ENCODE data around the gene ALPG. TPM values are rescaled to one million over a fixed set of nuclear protein-coding genes. Genes with fewer than 3 reads are reported as not detected.
A peak's percentile ranks its signal among the peaks of the same experiment; 100 is the strongest.
"Not testable (repeated sequence)": the region's sequence is repeated elsewhere in the genome, so short reads cannot be mapped to it uniquely, and the experiment has no call there.

Gene ALPG
- total RNA-seq = not detected

- Mint-ChIP-seq H3K36me3 (no peaks in the 10 kb centered on the region), H3K4me3 (no peak within 1 kb of the TSS), H3K27ac (no peak within 1 kb of the TSS), H3K4me1 (no peaks in the 10 kb centered on the region), H3K27me3 (peaks cover 11% of the 10 kb centered on the region), H3K9me3 (no peaks in the 10 kb centered on the region)
- DNase-seq = no peak
Observed at GRCh38 chr2:232406556-232407310, at the start of gene ALPG. TSS of gene ALPG (plus strand) at chr2:232406844. CDS start at chr2:232406895, 51 bp downstream.

DNA sequence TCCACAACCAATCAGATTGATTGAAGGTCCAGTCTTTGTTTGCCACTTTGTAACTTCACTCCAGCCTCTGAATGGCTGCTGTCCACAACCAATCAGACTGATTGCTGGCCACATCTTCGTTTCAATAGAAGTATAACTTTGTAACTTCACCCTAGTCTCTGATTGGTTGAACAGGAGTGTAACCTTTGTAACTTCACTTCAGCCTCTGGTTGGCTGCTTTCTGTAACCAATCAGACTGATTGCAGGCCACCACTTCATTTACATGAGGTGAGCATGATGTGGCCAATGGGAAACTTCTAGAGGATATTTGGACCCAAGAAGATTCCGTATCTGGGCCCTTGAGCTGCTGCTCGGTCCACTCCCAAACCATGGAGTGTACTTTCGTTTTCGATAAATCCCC is 45.0 kb upstream of the ALPG start:
- no peak overlapping the region for H3K4me3 Mint-ChIP-seq
- peaks cover 2% of the 10 kb centered on the region for H3K9me3 Mint-ChIP-seq
- peaks cover 16% of the 10 kb centered on the region for H3K4me1 Mint-ChIP-seq
- DNase-seq = no peak
- no peak overlapping the region for H3K27ac Mint-ChIP-seq
- H3K36me3 Mint-ChIP-seq = no peaks in the 10 kb centered on the region
- H3K27me3 Mint-ChIP-seq = no peaks in the 10 kb centered on the region

- no peak overlapping the region for H3K4me3 Mint-ChIP-seq
- no peak overlapping the region for H3K27ac Mint-ChIP-seq
- no peaks in the 10 kb centered on the region for H3K27me3 Mint-ChIP-seq
- peaks cover 2% of the 10 kb centered on the region for H3K9me3 Mint-ChIP-seq
- DNase-seq = no peak
- no peaks in the 10 kb centered on the region for H3K36me3 Mint-ChIP-seq
- peaks cover 16% of the 10 kb centered on the region for H3K4me1 Mint-ChIP-seq
Observed at GRCh38 chr2:232362174-232362900, 44.3 kb upstream of the ALPG start.

GRCh38 chr2:232363064-232363783 is 43.4 kb upstream of the ALPG start:
- not testable (repeated sequence) for H3K36me3 Mint-ChIP-seq, H3K9me3 Mint-ChIP-seq, H3K27me3 Mint-ChIP-seq, DNase-seq
- H3K4me1 Mint-ChIP-seq = peaks cover 16% of the 10 kb centered on the region
- peak overlapping the region; percentile 71 for H3K4me3 Mint-ChIP-seq
- H3K27ac Mint-ChIP-seq = peak overlapping the region; percentile 79

DNA sequence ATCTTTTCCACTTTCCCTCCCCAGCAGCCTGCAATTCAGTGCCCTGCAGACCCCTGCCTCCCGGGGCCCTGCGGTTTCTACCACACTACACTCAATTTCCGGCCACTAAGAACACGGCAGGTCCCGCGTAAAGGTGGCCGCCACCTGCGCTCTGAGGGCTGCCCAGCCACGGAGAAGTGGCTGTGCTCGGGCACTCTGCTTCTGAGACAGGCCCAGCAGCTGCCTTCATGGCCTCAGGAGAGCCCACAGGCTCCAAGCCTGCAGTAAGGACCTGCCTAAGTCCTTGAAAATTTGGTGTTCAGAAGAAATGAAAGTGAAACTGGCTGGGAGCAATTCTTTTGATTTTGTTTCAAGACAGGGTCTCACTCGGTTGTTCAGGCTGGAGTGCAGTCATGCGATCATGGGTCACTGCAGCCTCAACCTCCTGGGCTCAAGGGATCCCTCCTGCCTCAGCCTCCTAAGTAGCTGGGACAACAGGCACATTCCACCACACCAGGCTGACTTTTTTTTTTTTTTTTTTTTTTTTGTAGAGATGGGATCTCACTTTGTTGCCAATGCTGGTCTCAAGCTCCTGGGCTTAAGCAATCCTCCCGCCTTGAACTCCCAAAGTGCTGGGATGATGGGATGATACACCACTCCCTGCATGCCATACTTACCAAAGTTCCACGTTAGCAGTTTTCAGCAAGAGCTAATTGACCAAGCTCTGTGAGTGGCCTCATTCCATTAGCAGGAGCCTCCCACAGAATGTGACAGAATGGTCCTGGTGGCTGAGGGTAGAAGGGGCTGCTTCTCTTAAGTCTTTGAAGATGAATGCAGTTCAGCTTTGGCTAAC is 42.6 kb upstream of the ALPG start:
- Mint-ChIP-seq H3K4me3 (peak overlapping the region; percentile 71), H3K9me3 (peaks cover 2% of the 10 kb centered on the region), H3K4me1 (peaks cover 16% of the 10 kb centered on the region), H3K36me3 (no peaks in the 10 kb centered on the region), H3K27me3 (no peaks in the 10 kb centered on the region), H3K27ac (peak overlapping the region; percentile 79)
- DNase-seq = peak; percentile 44

DNA sequence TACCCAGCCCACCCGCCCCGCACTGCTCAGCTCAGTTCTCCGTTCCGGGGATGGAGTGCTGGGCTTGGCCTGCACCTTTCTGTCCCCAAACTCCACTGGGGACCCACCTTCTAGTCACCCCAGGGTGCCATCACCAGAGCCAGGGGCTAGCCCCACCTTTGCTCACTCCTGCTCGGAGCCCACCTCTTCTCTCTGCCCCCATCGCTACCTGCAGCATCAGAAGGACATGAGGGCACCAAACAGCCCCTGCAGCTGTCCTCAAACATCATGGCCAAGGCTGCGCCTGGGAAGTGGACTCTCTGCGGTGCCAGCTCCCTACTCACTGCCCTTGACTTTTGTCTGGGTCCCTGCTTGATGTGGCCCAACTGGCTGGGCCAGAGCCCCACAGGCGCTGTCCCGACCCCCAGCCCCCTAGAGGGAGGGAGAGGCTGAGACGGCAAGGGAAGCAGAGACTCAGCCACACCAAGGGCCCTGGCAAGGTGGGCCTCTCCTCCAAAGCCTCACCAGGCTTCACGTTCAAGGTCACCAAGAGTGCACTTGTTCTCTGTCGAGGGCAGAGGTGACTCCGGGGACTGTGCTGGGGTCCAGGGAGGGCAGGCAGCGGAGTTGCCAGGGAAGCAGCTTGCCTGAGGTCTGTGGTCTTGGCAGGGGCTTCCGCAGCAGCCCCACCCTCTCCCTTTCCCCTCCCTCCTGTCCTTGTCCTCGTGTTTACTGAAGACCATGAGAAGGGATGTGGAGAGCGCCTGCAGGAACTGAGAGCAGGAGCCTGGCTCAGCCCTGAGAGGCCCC is 41.6 kb upstream of the ALPG start:
- H3K4me1 Mint-ChIP-seq = peaks cover 16% of the 10 kb centered on the region
- H3K4me3 Mint-ChIP-seq, H3K27me3 Mint-ChIP-seq, H3K36me3 Mint-ChIP-seq, H3K9me3 Mint-ChIP-seq, DNase-seq, H3K27ac Mint-ChIP-seq: not testable (repeated sequence)

DNA sequence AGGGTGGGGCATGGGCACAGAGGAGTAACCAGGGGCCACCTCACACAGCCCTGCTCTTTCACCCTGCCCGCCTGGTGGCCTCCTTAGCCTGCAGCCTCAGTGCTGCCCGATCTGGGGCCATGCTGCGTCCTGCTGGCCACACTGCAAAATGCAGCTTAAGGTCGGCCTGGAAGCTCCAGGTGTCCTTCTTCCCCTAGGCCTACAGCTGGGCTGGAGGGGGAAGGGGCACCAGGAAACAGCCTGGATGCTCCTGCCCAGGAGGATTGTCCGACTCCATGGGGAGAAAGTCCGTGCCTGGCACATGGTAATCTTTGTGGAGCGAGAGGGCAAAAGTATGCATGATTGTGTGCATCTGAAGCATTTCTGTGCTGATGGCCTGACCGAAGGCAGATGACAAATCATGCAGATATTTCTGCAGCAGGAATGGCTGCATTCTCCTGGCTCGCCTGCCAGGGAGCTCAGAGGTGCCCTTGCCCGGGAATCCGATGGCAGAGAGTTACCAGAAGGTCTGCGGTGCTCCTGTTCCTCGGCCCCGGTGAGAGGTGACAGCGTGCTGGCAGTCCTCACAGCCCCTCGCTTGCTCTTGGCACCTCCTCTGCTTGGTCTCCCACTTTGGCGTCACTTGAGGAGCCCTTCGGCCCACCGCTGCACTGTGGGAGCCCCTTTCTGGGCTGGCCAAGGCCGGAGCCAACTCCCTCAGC is 40.9 kb upstream of the ALPG start:
- Mint-ChIP-seq H3K27me3 (no peaks in the 10 kb centered on the region), H3K4me1 (peaks cover 16% of the 10 kb centered on the region), H3K9me3 (peaks cover 2% of the 10 kb centered on the region), H3K36me3 (no peaks in the 10 kb centered on the region), H3K4me3 (no peak overlapping the region), H3K27ac (no peak overlapping the region)
- DNase-seq = no peak

- H3K4me3 Mint-ChIP-seq, DNase-seq: not testable (repeated sequence)
Observed at GRCh38 chr2:232366461-232366860, 40.2 kb upstream of the ALPG start.

GRCh38 chr2:232367016-232367415 is 39.6 kb upstream of the ALPG start:
- no peak overlapping the region for H3K27ac Mint-ChIP-seq
- H3K4me1 Mint-ChIP-seq = peaks cover 16% of the 10 kb centered on the region
- H3K4me3 Mint-ChIP-seq = no peak overlapping the region
- DNase-seq = no peak
- no peaks in the 10 kb centered on the region for H3K36me3 Mint-ChIP-seq
- no peaks in the 10 kb centered on the region for H3K27me3 Mint-ChIP-seq
- peaks cover 2% of the 10 kb centered on the region for H3K9me3 Mint-ChIP-seq

More at GRCh38 chr2:232366461-232366860, 40.2 kb upstream of the ALPG start:
- H3K27me3 Mint-ChIP-seq, H3K27ac Mint-ChIP-seq, H3K36me3 Mint-ChIP-seq, H3K9me3 Mint-ChIP-seq: not testable (repeated sequence)
- H3K4me1 Mint-ChIP-seq = peaks cover 16% of the 10 kb centered on the region

GRCh38 chr2:232367591-232368233 is 38.9 kb upstream of the ALPG start:
- Mint-ChIP-seq H3K4me3 (no peak overlapping the region), H3K27ac (no peak overlapping the region), H3K4me1 (peaks cover 14% of the 10 kb centered on the region), H3K27me3 (no peaks in the 10 kb centered on the region), H3K9me3 (no peaks in the 10 kb centered on the region), H3K36me3 (no peaks in the 10 kb centered on the region)
- DNase-seq = no peak

- no peak for DNase-seq
- Mint-ChIP-seq H3K27ac (no peak overlapping the region), H3K36me3 (no peaks in the 10 kb centered on the region), H3K9me3 (no peaks in the 10 kb centered on the region), H3K4me3 (no peak overlapping the region), H3K27me3 (no peaks in the 10 kb centered on the region), H3K4me1 (peaks cover 13% of the 10 kb centered on the region)
Observed at GRCh38 chr2:232368311-232368731, 38.3 kb upstream of the ALPG start.

- Mint-ChIP-seq H3K4me1 (peaks cover 3% of the 10 kb centered on the region), H3K4me3 (no peak overlapping the region), H3K27ac (no peak overlapping the region), H3K27me3 (no peaks in the 10 kb centered on the region), H3K36me3 (no peaks in the 10 kb centered on the region), H3K9me3 (no peaks in the 10 kb centered on the region)
- no peak for DNase-seq
Observed at GRCh38 chr2:232369126-232369951, 37.3 kb upstream of the ALPG start.
